ENCODE data around the gene TMEM164.

TMEM164 gene

DNA sequence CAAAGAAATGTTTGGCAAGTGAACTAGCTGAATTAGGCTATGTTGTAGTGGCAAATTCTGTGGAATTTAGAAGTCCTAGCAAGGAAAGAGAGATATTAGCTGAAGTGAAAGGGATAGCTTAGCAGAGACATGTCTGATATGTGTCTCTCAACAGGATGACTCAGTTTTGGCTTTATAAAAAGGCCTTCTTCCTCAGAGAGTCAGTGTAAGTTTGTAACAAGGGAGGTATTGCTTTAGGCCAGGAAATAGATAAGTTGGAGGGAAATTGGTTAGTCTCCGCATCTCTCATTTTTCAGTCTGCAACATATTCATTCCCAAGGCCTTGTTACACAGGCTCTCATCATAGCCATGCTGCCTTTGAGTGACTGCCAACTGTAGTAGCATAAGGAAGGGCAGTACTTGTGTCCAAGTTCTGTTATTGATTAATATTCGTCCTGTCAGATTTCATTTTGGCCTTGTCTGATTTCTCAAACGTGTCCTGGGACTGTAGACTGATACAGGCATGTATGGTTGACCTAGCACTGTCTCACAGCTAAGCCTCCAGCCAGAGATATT is 4.0 kb downstream of the TMEM164 start:
- no peak for TF ChIP-seq CTCF (IDR thresholded peaks at IDR 0.05; ENCODE audit: low read depth, low read length)
- Histone ChIP-seq H3K27me3 (no peaks in the 10 kb centered on the region), H3K4me3 (ENCODE audit: low read depth, low read length) (no peak overlapping the region), H3K4me1 (peaks cover 6% of the 10 kb centered on the region; the same call in 1 of the 2 replicates), H3K36me3 (no peaks in the 10 kb centered on the region), H3K9me3 (no peaks in the 10 kb centered on the region)
- DNase-seq = no peak

DNA sequence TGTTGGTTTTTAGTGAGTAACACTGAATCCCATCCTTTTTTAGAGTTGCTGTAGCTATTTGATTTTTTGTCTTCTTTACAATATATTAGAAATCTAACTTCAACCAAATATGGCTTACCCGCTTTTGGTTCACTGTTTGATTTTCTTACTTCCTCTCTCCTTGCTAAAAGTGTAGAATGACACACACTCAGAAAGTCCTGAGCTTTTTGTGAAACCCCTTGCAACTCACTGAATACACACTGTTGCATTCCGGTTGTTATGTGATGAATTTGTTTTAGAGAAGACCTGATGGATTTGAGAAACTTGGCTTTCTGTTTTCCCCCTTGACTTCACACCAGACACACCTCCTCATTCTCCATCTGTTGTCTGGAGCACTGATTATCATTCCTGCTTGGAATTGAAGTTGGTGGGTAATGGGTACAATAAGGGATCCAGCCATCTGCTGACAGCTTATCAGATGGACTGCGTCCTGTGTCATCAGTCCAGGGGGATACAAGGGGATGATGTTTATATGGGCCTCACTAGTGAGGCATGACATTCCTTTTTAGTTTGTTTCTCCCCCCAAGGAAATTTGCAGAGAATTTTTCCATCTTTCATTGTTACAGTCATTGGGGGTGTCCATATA is 5.2 kb downstream of the TMEM164 start:
- Histone ChIP-seq H3K27me3 (no peaks in the 10 kb centered on the region), H3K4me3 (ENCODE audit: low read depth, low read length) (no peak overlapping the region), H3K9me3 (no peaks in the 10 kb centered on the region), H3K36me3 (no peaks in the 10 kb centered on the region), H3K4me1 (peaks cover 6% of the 10 kb centered on the region; the same call in 1 of the 2 replicates)
- no peak for DNase-seq
- no peak for TF ChIP-seq CTCF (IDR thresholded peaks at IDR 0.05; ENCODE audit: low read depth, low read length)

DNA sequence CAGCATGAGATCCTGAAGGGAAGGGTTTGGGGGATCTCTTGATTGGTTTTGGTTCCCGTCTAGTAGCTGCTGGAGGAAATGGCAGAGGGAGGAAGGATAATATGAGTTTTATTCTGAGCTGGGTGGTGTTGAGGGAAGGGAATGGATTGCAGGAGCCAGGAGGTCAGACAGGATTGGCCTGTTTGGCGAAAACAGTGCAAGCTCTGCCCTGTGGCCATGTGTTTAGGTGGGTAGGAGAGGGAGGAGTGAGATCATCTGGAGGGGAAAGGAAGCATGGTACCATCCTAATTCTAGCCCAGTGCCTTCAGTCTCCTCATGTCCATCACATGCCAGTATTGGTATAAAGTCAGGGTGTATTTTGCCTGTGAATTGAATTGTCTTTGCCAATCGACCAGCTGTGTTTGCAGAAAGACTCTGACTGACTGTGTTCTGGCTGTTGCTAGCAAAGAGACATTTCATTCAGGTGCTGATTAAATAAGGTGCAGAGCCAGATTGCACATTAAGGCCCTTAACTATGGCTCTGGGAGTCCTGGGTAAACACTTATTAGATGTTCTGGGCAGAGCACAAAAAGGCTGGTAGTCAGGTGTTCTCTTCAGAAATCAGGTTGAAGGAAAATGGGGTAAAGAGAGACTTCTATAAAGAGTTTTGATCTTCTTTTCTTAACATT is 10.0 kb downstream of the TMEM164 start:
- Histone ChIP-seq H3K9me3 (no peaks in the 10 kb centered on the region), H3K4me1 (peaks cover 3% of the 10 kb centered on the region; the same call in 1 of the 2 replicates), H3K4me3 (ENCODE audit: low read depth, low read length) (no peak overlapping the region), H3K27me3 (no peaks in the 10 kb centered on the region), H3K36me3 (no peaks in the 10 kb centered on the region)
- TF ChIP-seq CTCF (IDR thresholded peaks at IDR 0.05; ENCODE audit: low read depth, low read length) = no peak
- DNase-seq = no peak

GRCh38 chrX:110013968-110014367 is 11.1 kb downstream of the TMEM164 start:
- no peak overlapping the region for H3K4me3 ChIP-seq (ENCODE audit: low read depth, low read length)
- no peaks in the 10 kb centered on the region for H3K36me3 ChIP-seq
- DNase-seq = no peak
- H3K9me3 ChIP-seq = no peaks in the 10 kb centered on the region
- H3K27me3 ChIP-seq = no peaks in the 10 kb centered on the region
- TF ChIP-seq CTCF (IDR thresholded peaks at IDR 0.05; ENCODE audit: low read depth, low read length) = no peak
- no peaks in the 10 kb centered on the region for H3K4me1 ChIP-seq

DNA sequence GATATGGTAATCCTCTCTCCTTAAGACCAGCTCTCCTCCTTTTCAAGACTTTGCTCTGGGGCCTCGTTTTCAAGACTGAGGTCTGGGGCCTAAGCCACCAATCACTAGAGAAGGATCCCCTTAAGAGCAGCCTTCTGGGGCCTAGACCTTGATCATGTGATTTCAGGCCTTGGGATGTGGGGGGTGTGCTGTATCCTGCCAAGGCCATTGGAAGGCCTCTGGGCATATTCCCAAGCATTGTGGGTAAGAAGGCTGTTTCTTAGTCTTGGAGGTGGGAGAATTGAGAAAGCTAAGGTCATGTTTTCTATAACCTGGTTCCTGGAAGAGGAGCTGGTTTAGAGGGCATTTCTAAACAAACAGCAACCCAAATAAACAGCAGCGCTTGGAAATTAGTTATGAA is 12.1 kb downstream of the TMEM164 start:
- H3K27me3 ChIP-seq = no peaks in the 10 kb centered on the region
- H3K9me3 ChIP-seq = no peaks in the 10 kb centered on the region
- no peaks in the 10 kb centered on the region for H3K36me3 ChIP-seq
- no peak for TF ChIP-seq CTCF (IDR thresholded peaks at IDR 0.05; ENCODE audit: low read depth, low read length)
- no peak for DNase-seq
- H3K4me1 ChIP-seq = no peaks in the 10 kb centered on the region
- H3K4me3 ChIP-seq (ENCODE audit: low read depth, low read length) = no peak overlapping the region

DNA sequence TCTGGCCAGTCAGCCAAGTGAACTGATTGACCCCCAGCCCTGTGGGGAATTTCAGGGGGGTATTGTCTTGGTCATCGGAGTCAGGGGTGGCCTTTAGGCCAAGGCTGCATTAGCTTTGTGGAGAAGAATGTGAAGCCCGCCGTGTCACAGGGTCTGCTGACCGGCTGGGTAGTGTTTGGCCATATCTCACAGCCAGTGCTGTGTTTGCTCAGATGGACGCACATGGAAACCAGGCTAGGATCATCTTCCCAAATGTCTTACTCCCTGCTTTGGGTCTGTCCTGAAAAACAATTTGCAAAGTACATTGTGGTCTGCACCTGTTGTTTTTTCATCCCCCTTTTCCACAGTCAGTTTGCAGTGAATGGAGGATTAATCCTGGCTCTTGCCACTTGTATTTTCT is 13.0 kb downstream of the TMEM164 start:
- no peak for TF ChIP-seq CTCF (IDR thresholded peaks at IDR 0.05; ENCODE audit: low read depth, low read length)
- Histone ChIP-seq H3K27me3 (no peaks in the 10 kb centered on the region), H3K9me3 (no peaks in the 10 kb centered on the region), H3K4me3 (ENCODE audit: low read depth, low read length) (no peak overlapping the region), H3K36me3 (no peaks in the 10 kb centered on the region), H3K4me1 (no peaks in the 10 kb centered on the region)
- no peak for DNase-seq
